Measurements from ENCODE around the gene DDX10. TPM values are rescaled to one million over a fixed set of nuclear protein-coding genes. Genes with fewer than 3 reads are reported as not detected.

The DDX10 gene
- polyA plus RNA-seq, 1 of the 3 experiments (the other 2 are of a cell fraction) = 35.8 TPM

DNA sequence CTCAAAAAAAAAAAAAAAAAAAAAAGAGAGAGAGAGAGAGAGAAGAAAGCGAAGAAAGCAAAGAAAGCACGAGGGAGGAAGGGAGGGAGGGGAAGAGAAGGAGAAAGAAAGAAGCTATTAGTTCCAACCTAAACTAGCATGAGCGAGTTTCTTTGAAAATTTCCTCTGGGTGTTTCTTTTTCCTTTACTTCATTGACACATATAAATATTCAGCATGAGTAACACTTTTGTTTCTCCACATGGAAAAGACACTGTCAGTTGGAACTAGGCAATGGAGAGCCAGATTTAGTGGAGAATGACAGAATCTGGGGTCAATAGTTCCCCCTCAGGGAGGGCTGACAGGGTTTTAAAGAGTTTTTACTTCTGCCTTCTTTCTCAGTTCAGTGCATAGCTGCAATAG lies 257.4 kb downstream of the DDX10 start:
- Histone ChIP-seq H3K79me2 (ENCODE audit: insufficient read depth) (peaks cover 3% of the 10 kb centered on the region; the same call in 1 of the 2 replicates), H3K27me3 (ENCODE audit: insufficient read depth) (no peaks in the 10 kb centered on the region), H3K9ac (no peak overlapping the region), H2AFZ (ENCODE audit: low read depth) (no peak overlapping the region), H3K9me2 (no peaks in the 10 kb centered on the region), H3K27ac (ENCODE audit: low read depth in 2 of 2, low read length in 1 of 2) (no peak overlapping the region), H3K4me1 (ENCODE audit: control insufficient read depth in 1 of 2, insufficient read depth in 2 of 2, low read depth in 1 of 2, low read length in 1 of 2) (peaks cover 0 to 9% of the 10 kb centered on the region in 2 experiments; a peak in 3 of 4 replicates), H3F3A (replicated peaks; ENCODE audit: insufficient read depth) (peaks cover 2% of the 10 kb centered on the region), H4K20me1 (ENCODE audit: insufficient read depth) (no peaks in the 10 kb centered on the region), H3K4me3 (ENCODE audit: low read depth in 2 of 2, low read length in 1 of 2) (no peak overlapping the region), H3K9me3 (no peaks in the 10 kb centered on the region), H3K4me2 (no peak overlapping the region), H3K36me3 (replicated peaks in 1 of 2; ENCODE audit: control insufficient read depth in 1 of 2, insufficient read depth in 2 of 2, low read length in 1 of 2) (peaks cover 4 to 21% of the 10 kb centered on the region in 2 experiments)
- no peak for TF ChIP-seq RCOR1 (IDR thresholded peaks at IDR 0.05; ENCODE audit: low read length)
- TF ChIP-seq YY1 (IDR thresholded peaks at IDR 0.05; ENCODE audit: low read depth) = no peak
- TF ChIP-seq POLR2AphosphoS5 (IDR thresholded peaks at IDR 0.05; ENCODE audit: low read depth, low read length) = no peak
- ChIA-PET CTCF (interaction anchor here (0.9 to 1.5 kb wide), 2 partner anchors 11 to 14 kb away, joined by 3 read pairs; no protein-coding TSS in a partner anchor), POLR2A (no interaction called here)
- WGBS (ENCODE audit: low lambda C conversion rate) = 85% methylated on average over 3 of the region's 3 CpGs
- DNase-seq = no peak

DNA sequence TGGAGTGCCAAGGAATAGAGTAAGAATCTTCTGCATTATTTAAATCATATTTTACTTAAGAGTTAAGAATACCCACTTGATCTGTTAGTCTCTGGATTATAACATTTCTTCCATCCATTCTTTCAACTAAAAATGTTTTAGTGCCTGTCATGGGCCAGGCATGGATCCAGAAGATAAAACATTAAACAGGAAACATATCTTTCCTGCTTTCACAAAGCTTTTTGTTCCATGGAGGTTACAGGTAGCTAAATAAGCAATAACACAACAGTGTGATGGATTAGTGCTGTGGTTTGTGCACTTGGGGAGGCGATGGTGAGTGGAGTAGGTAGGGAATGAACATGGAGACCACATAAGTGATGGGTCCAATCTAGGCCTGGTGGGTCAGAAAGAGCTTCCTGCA lies 258.5 kb downstream of the DDX10 start:
- Histone ChIP-seq H3K27ac (ENCODE audit: low read depth in 2 of 2, low read length in 1 of 2) (no peak overlapping the region), H3K79me2 (ENCODE audit: insufficient read depth) (no peaks in the 10 kb centered on the region), H4K20me1 (ENCODE audit: insufficient read depth) (no peaks in the 10 kb centered on the region), H2AFZ (ENCODE audit: low read depth) (no peak overlapping the region), H3K36me3 (replicated peaks in 1 of 2; ENCODE audit: control insufficient read depth in 1 of 2, insufficient read depth in 2 of 2, low read length in 1 of 2) (peaks cover 0 to 15% of the 10 kb centered on the region in 2 experiments), H3K9ac (no peak overlapping the region), H3K27me3 (ENCODE audit: insufficient read depth) (no peaks in the 10 kb centered on the region), H3K4me1 (ENCODE audit: control insufficient read depth in 1 of 2, insufficient read depth in 2 of 2, low read depth in 1 of 2, low read length in 1 of 2) (peaks cover 0 to 9% of the 10 kb centered on the region in 2 experiments; a peak in 3 of 4 replicates), H3K9me2 (no peaks in the 10 kb centered on the region), H3K4me2 (no peak overlapping the region), H3K4me3 (ENCODE audit: low read depth in 2 of 2, low read length in 1 of 2) (no peak overlapping the region), H3F3A (replicated peaks; ENCODE audit: insufficient read depth) (peaks cover 1% of the 10 kb centered on the region), H3K9me3 (no peaks in the 10 kb centered on the region)
- ChIA-PET POLR2A (no interaction called here), CTCF (no interaction called here)
- whole genome bisulfite sequencing (ENCODE audit: low lambda C conversion rate) = 92% methylated on average over 1 of the region's 1 CpG
- no peak for DNase-seq
- TF ChIP-seq, protein P1, sequence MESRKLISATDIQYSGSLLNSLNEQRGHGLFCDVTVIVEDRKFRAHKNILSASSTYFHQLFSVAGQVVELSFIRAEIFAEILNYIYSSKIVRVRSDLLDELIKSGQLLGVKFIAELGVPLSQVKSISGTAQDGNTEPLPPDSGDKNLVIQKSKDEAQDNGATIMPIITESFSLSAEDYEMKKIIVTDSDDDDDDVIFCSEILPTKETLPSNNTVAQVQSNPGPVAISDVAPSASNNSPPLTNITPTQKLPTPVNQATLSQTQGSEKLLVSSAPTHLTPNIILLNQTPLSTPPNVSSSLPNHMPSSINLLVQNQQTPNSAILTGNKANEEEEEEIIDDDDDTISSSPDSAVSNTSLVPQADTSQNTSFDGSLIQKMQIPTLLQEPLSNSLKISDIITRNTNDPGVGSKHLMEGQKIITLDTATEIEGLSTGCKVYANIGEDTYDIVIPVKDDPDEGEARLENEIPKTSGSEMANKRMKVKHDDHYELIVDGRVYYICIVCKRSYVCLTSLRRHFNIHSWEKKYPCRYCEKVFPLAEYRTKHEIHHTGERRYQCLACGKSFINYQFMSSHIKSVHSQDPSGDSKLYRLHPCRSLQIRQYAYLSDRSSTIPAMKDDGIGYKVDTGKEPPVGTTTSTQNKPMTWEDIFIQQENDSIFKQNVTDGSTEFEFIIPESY (IDR thresholded peaks at IDR 0.05; ENCODE audit: borderline replicate concordance, low read depth) = no peak
- TF ChIP-seq SMC3 (IDR thresholded peaks at IDR 0.05; ENCODE audit: low read depth, low read length) (no peak), TCF12 (IDR thresholded peaks at IDR 0.05) (peak; percentile 50; the same call in 1 of the 2 replicates)
- TF ChIP-seq, protein P2, sequence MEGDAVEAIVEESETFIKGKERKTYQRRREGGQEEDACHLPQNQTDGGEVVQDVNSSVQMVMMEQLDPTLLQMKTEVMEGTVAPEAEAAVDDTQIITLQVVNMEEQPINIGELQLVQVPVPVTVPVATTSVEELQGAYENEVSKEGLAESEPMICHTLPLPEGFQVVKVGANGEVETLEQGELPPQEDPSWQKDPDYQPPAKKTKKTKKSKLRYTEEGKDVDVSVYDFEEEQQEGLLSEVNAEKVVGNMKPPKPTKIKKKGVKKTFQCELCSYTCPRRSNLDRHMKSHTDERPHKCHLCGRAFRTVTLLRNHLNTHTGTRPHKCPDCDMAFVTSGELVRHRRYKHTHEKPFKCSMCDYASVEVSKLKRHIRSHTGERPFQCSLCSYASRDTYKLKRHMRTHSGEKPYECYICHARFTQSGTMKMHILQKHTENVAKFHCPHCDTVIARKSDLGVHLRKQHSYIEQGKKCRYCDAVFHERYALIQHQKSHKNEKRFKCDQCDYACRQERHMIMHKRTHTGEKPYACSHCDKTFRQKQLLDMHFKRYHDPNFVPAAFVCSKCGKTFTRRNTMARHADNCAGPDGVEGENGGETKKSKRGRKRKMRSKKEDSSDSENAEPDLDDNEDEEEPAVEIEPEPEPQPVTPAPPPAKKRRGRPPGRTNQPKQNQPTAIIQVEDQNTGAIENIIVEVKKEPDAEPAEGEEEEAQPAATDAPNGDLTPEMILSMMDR (IDR thresholded peaks at IDR 0.05) = no peak
- TF ChIP-seq, protein P3, sequence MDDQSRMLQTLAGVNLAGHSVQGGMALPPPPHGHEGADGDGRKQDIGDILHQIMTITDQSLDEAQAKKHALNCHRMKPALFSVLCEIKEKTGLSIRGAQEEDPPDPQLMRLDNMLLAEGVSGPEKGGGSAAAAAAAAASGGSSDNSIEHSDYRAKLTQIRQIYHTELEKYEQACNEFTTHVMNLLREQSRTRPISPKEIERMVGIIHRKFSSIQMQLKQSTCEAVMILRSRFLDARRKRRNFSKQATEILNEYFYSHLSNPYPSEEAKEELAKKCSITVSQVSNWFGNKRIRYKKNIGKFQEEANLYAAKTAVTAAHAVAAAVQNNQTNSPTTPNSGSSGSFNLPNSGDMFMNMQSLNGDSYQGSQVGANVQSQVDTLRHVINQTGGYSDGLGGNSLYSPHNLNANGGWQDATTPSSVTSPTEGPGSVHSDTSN (IDR thresholded peaks at IDR 0.05) = peak; percentile 43

All from SK-N-SH (cell line).